ENCODE results near the gene COL1A1. TPM values are rescaled to one million over a fixed set of nuclear protein-coding genes. Genes with fewer than 3 reads are reported as not detected.

COL1A1 gene
- total and polyA plus RNA-seq, 2 of the 13 experiments (the other 11 are each of a cell fraction or from before 2014, with no cell fraction given): 0.05 TPM; not detected in 1

GRCh38 chr17:50161023-50161910, 40.2 kb downstream of the COL1A1 start (continued):
- no peak for TF ChIP-seq RAD51 (IDR thresholded peaks at IDR 0.05; ENCODE audit: borderline replicate concordance)
- peak; percentile 38; the same call in 1 of the 2 replicates for TF ChIP-seq ZNF414 (CRISPR knock-in tag; IDR thresholded peaks at IDR 0.05)
- TF ChIP-seq MED8 (CRISPR knock-in tag; IDR thresholded peaks at IDR 0.05; ENCODE audit: insufficient replicate concordance): no peak
- TF ChIP-seq ZNF513 (CRISPR knock-in tag; conservative IDR thresholded peaks at IDR 0.05): no peak
- TF ChIP-seq ZNF850 (CRISPR knock-in tag; conservative IDR thresholded peaks at IDR 0.05): no peak
- 0 out of 2 replicates have a peak, but pooled peaks have one; percentile 31 for TF ChIP-seq MLX (CRISPR knock-in tag; IDR thresholded peaks at IDR 0.05)
- no peak for TF ChIP-seq TERF1 (CRISPR knock-in tag; IDR thresholded peaks at IDR 0.05)
- no peak for TF ChIP-seq TMF1 (CRISPR knock-in tag; IDR thresholded peaks at IDR 0.05; ENCODE audit: low read depth)
- peak; percentile 51; the same call in 1 of the 2 replicates for TF ChIP-seq THAP11 (CRISPR knock-in tag; IDR thresholded peaks at IDR 0.05)
- TF ChIP-seq ZNF460 (CRISPR knock-in tag; IDR thresholded peaks at IDR 0.05; ENCODE audit: borderline replicate concordance): no peak
- 0 out of 2 replicates have a peak, but pooled peaks have one; percentile 26 for TF ChIP-seq ATF3 (CRISPR knock-in tag; IDR thresholded peaks at IDR 0.05)
- TF ChIP-seq HINFP (CRISPR knock-in tag; IDR thresholded peaks at IDR 0.05; ENCODE audit: low read depth): no peak
- peak; percentile 84; the same call in 1 of the 2 replicates for TF ChIP-seq RELA (CRISPR knock-in tag; IDR thresholded peaks at IDR 0.05)
- TF ChIP-seq FOXO1 (CRISPR knock-in tag; IDR thresholded peaks at IDR 0.05): peak; percentile 78
- no peak; the same call in 1 of the 2 replicates for TF ChIP-seq ZNF253 (CRISPR knock-in tag; IDR thresholded peaks at IDR 0.05; ENCODE audit: borderline replicate concordance)
- no peak for TF ChIP-seq RFXANK (CRISPR knock-in tag; IDR thresholded peaks at IDR 0.05)
- TF ChIP-seq ARID3A (IDR thresholded peaks at IDR 0.05; ENCODE audit: low read depth, low read length): no peak
- TF ChIP-seq MTF2 (CRISPR knock-in tag; IDR thresholded peaks at IDR 0.05; ENCODE audit: borderline replicate concordance): peak; percentile 90
- TF ChIP-seq ATF5 (CRISPR knock-in tag; IDR thresholded peaks at IDR 0.05; ENCODE audit: low read depth): peak; percentile 61; the same call in 1 of the 2 replicates
- no peak for TF ChIP-seq RFX5 (IDR thresholded peaks at IDR 0.05; ENCODE audit: low read depth, low read length)
